A549 (cell line): ENCODE results near the gene ULK4. TPM values are rescaled to one million over a fixed set of nuclear protein-coding genes. Genes with fewer than 3 reads are reported as not detected.

ENCODE experiments used
- ATAC-seq, 2 experiments: fragments of 200-7000 bp in 1 of 2; fragments of >200 bp in 1 of 2; cut with Nextera tagmentation in 1 of 2; cut with Tn5 transposase in 1 of 2; 3 replicates each; pipeline versions ENCODE4 v1.8.0 to v1.9.1; 2018 to 2020; ENCODE audit warnings: mild to moderate bottlenecking in 1 of 2, moderate library complexity in 1 of 2
- CTCF ChIA-PET: fragments of 300-600 bp; sonication (Branson Sonifier 250); formaldehyde crosslinking; extraction: SDS; loops from one replicate; lab custom pipeline; 2021; ENCODE audit warnings: antibody characterized with exemption, inconsistent platforms; lab: Yijun Ruan, JAX
- POLR2A ChIA-PET: fragments of 350-600 bp; formaldehyde crosslinking; extraction: SDS; loops from one replicate; lab custom pipeline; 2021; ENCODE audit warnings: antibody characterized with exemption, inconsistent platforms; lab: Yijun Ruan, JAX
- DNase-seq, 2 experiments: peaks; one replicate each; pipeline versions ENCODE4 v3.0.0 to v3.0.0-alpha.2; 2011 to 2016; ENCODE audit warnings: low read depth in 1 of 2, low spot score in 1 of 2
- FAIRE-seq: peaks from 2 replicates; lab custom pipeline; 2011; peaks lifted over from hg19 to GRCh38; lab: Jason Lieb, UNC
- H3K27ac ChIP-seq, 2 experiments: fragments of >200 bp; sonication (Bioruptor Twin); formaldehyde crosslinking; 3 replicates each; pipeline ENCODE4 v1.5.1; 2016 to 2017
- H3K4me1 ChIP-seq: fragments of >200 bp; sonication (Bioruptor Twin); formaldehyde crosslinking; 3 replicates; pipeline ENCODE4 v1.6.1; 2016
- H3K4me2 ChIP-seq: fragments of >200 bp; sonication (Bioruptor Twin); formaldehyde crosslinking; 3 replicates; pipeline ENCODE4 v1.6.1; 2016
- H3K4me3 ChIP-seq: fragments of >200 bp; sonication (Bioruptor Twin); formaldehyde crosslinking; 3 replicates; pipeline ENCODE4 v1.5.1; 2016
- H3K9me3 ChIP-seq: fragments of >200 bp; sonication (Bioruptor Twin); formaldehyde crosslinking; 3 replicates; pipeline ENCODE4 v1.6.1; 2016
- CBX2 ChIP-seq: fragments of 200-600 bp; sonication (generic); IDR thresholded peaks from 2 replicates; pipeline ENCODE4 v1.6.1; 2016; ENCODE audit warnings: low read depth, mild to moderate bottlenecking, borderline replicate concordance
- CEBPB ChIP-seq, 2 experiments: fragments of >200 bp in 1 of 2; sonication (Bioruptor Twin) in 1 of 2; formaldehyde crosslinking in 1 of 2; IDR thresholded peaks; 2 replicates each; pipeline ENCODE4 v1.6.1; 2012 to 2016
- CHD2 ChIP-seq: fragments of 150-350 bp; IDR thresholded peaks from 2 replicates; pipeline ENCODE4 v1.6.1; 2014; ENCODE audit warnings: low read length; ENCODE audit not compliant: partially characterized antibody
- EP300 ChIP-seq, 2 experiments: fragments of >200 bp; sonication (Bioruptor Twin); formaldehyde crosslinking; IDR thresholded peaks; 2 replicates in 1 of 2; 3 replicates in 1 of 2; pipeline ENCODE4 v1.6.1; 2016 to 2017
- FOSB ChIP-seq: fragments of 250-450 bp; sonication (Bioruptor Pico); IDR thresholded peaks from 2 replicates; pipeline ENCODE4 v1.5.0; 2020; ENCODE audit warnings: mild to moderate bottlenecking, moderate library complexity
- FOSL2 ChIP-seq, 2 experiments: fragments of 450-650 bp in 1 of 2; fragments of >200 bp in 1 of 2; sonication (Bioruptor Twin) in 1 of 2; formaldehyde crosslinking; IDR thresholded peaks; 2 replicates each; pipeline versions ENCODE4 v1.5.0 to v1.6.1; 2016 to 2020; ENCODE audit warnings: mild to moderate bottlenecking in 1 of 2, moderate library complexity in 1 of 2
- FOXS1 ChIP-seq: fragments of 250-450 bp; sonication (Bioruptor Pico); IDR thresholded peaks from 2 replicates; pipeline ENCODE4 v1.5.0; 2020; ENCODE audit warnings: mild to moderate bottlenecking, moderate library complexity
- GATA3 ChIP-seq: IDR thresholded peaks from 2 replicates; pipeline ENCODE4 v1.6.1; 2012; ENCODE audit warnings: borderline replicate concordance
- HEYL ChIP-seq: fragments of 250-450 bp; sonication (Bioruptor Pico); IDR thresholded peaks from 2 replicates; pipeline ENCODE4 v1.8.0; 2021; ENCODE audit warnings: mild to moderate bottlenecking, moderate library complexity
- HMGXB4 ChIP-seq: fragments of 250-450 bp; sonication (Bioruptor Pico); IDR thresholded peaks from 2 replicates; pipeline ENCODE4 v1.5.0; 2021; ENCODE audit warnings: mild to moderate bottlenecking, moderate library complexity, borderline replicate concordance
- HOXA7 ChIP-seq: fragments of 250-450 bp; sonication (Bioruptor Pico); IDR thresholded peaks from 2 replicates; pipeline ENCODE4 v1.5.0; 2020; ENCODE audit warnings: mild to moderate bottlenecking, moderate library complexity
- HOXB13 ChIP-seq: fragments of 250-450 bp; sonication (Bioruptor Pico); IDR thresholded peaks from 2 replicates; pipeline ENCODE4 v1.5.0; 2020; ENCODE audit warnings: low read depth, mild to moderate bottlenecking, moderate library complexity
- HOXB5 ChIP-seq: fragments of 250-450 bp; sonication (Bioruptor Pico); IDR thresholded peaks from 2 replicates; pipeline ENCODE4 v1.5.0; 2020; ENCODE audit warnings: mild to moderate bottlenecking, moderate library complexity
- JUN ChIP-seq, 2 experiments: fragments of >200 bp; sonication (Bioruptor Twin); formaldehyde crosslinking; IDR thresholded peaks; 2 replicates in 1 of 2; 3 replicates in 1 of 2; pipeline ENCODE4 v1.6.1; 2016 to 2017
- JUNB ChIP-seq: fragments of >200 bp; sonication (Bioruptor Twin); formaldehyde crosslinking; IDR thresholded peaks from 2 replicates; pipeline ENCODE4 v1.6.1; 2016
- MAFK ChIP-seq: fragments of 450-650 bp; IDR thresholded peaks from 2 replicates; pipeline ENCODE4 v1.6.1; 2014; ENCODE audit not compliant: partially characterized antibody
- MAX ChIP-seq: IDR thresholded peaks from 2 replicates; pipeline ENCODE4 v1.6.1; 2012
- MYC ChIP-seq: IDR thresholded peaks from 2 replicates; pipeline ENCODE4 v1.6.1; 2012; ENCODE audit warnings: mild to moderate bottlenecking, inconsistent platforms, low read length, improper control_type of control experiment, borderline replicate concordance
- NFE2L2 ChIP-seq: fragments of 150-350 bp; conservative IDR thresholded peaks from 2 replicates; pipeline ENCODE4 v1.6.1; 2014; ENCODE audit warnings: low read length
- NR3C1 ChIP-seq: fragments of >200 bp; sonication (Bioruptor Twin); formaldehyde crosslinking; IDR thresholded peaks from 3 replicates; pipeline ENCODE4 v1.6.1; 2017
- POLR2AphosphoS2 ChIP-seq: conservative IDR thresholded peaks from 2 replicates; pipeline ENCODE4 v1.6.1; 2012; ENCODE audit warnings: low read length, improper control_type of control experiment, inconsistent platforms
- USF2 ChIP-seq: fragments of 450-650 bp; IDR thresholded peaks from 2 replicates; pipeline ENCODE4 v1.6.1; 2014; ENCODE audit warnings: antibody characterized with exemption
- ZNF302 ChIP-seq: fragments of 250-450 bp; sonication (Bioruptor Pico); IDR thresholded peaks from 2 replicates; pipeline ENCODE4 v1.9.0; 2021; ENCODE audit warnings: inconsistent platforms, mild to moderate bottlenecking, moderate library complexity
- WGBS: methylation state at CpG from one replicate; pipeline ENCODE4 v1.1.6; 2017; ENCODE audit errors: missing lambda C conversion rate; 5-methylcytosine and 5-hydroxymethylcytosine counted together
- polyA plus RNA-seq, 4 experiments: library from polyadenylated mRNA; depleted of rRNA in 3 of 4; stranded (reverse); fragments of >200 nt; fragmentation: RNase III in 1 of 4; extraction: RNeasy Plus Mini Kit Qiagen cat#74134 plus additional on column Dnase treatment in 1 of 4; gene quantifications; 2 replicates in 3 of 4; 3 replicates in 1 of 4; pipeline ENCODE4 v1.2.3, GENCODE V29; 2011 to 2017
- TF ChIP-seq, protein P1 (sequence below): fragments of >200 bp; sonication (Bioruptor Twin); formaldehyde crosslinking; IDR thresholded peaks from 2 replicates; pipeline ENCODE4 v1.6.1; 2016
- TF ChIP-seq, protein P2 (sequence below): fragments of >200 bp; sonication (Bioruptor Twin); formaldehyde crosslinking; IDR thresholded peaks from 3 replicates; pipeline ENCODE4 v1.6.1; 2016
- TF ChIP-seq, protein P3 (sequence below): fragments of 200-600 bp; sonication (generic); IDR thresholded peaks from 2 replicates; pipeline ENCODE4 v1.6.1; 2016; ENCODE audit warnings: antibody characterized with exemption, mild to moderate bottlenecking, moderate library complexity

The ULK4 gene
- polyA plus RNA-seq, 2 of the 4 experiments (the other 2 are of a cell fraction), result 4.9 to 7.7 TPM

DNA sequence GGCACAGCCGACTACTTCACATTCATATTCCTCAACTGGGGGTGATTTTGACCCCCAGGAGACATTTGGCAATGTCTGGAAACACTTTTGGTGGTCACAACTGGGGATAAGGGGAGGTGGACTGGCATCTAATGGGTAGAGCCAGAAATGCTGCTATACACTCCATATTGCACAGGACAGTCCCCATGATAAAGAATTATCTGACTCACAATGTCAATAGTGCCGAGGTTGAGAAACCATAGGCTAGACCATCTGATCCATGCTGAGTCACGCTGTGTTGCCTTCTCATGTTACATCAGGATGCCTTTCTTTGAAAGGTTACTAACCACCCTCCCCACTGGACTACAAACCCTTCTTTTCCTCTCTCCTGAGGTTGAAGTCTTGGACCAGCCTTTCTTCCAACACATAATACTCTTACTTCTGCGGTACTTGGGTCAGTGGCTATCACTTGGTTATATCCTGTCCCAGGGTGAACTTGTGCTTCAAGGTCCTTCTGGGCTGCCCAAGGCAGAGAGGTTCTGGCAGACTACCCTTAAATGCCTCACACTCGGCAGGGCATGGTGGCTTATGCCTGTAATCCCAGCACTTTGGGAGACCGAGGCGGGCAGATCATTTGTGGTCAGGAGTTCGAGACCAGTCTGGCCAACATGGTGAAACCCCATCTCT is 693.8 kb downstream of the ULK4 start (continued):
- peak; percentile 79 for TF ChIP-seq MAX
- no peak for TF ChIP-seq CBX2
- peak; percentile 40; the same call in 1 of the 2 replicates for TF ChIP-seq USF2
- 0 out of 2 replicates have a peak, but pooled peaks have one; percentile 34 for TF ChIP-seq HEYL (CRISPR knock-in tag)
- TF ChIP-seq EP300 (IDR thresholded peaks at IDR 0.05), result peak; percentile 76 to 80; a peak in 3 of 5 replicates
- TF ChIP-seq, protein P1, sequence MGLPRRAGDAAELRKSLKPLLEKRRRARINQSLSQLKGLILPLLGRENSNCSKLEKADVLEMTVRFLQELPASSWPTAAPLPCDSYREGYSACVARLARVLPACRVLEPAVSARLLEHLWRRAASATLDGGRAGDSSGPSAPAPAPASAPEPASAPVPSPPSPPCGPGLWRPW, result peak; percentile 87
- peak; percentile 74; the same call in 1 of the 2 replicates for TF ChIP-seq GATA3
- peak; percentile 98 for TF ChIP-seq MAFK

DNA sequence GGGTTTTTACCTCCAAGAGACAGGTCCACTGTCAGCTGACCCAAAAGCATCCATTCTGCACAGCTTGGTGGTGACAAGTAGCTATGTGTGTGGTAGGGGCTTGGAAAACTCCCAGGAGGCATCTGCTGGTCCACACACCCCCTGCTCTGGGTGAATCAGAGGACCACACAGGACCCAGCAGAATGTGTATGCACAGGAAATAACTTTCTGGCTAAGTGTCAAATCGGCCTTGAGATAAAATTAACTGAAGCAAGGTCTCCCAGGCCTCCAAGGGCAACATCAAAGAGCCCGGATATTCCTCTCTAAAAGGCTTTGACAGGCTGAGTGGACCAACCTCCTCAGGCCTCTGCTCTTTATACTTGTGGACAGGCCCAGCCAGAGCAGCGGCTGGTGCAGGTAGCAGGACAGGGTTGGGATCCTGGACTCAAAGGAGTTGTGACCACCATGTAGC is 696.1 kb downstream of the ULK4 start:
- FAIRE-seq (no peak), ATAC-seq (peak; percentile 13 to 33; a peak in 2 of 6 replicates)
- H3K4me2 ChIP-seq, result peak overlapping the region; percentile 48
- no peak for TF ChIP-seq CEBPB (IDR thresholded peaks at IDR 0.05)
- TF ChIP-seq HOXB13, result no peak
- TF ChIP-seq FOSB (CRISPR knock-in tag), result no peak
- peak; percentile 44; the same call in 1 of the 2 replicates for TF ChIP-seq FOSL2 (IDR thresholded peaks at IDR 0.05)
- TF ChIP-seq FOSL2 (CRISPR knock-in tag; IDR thresholded peaks at IDR 0.05), result no peak
- TF ChIP-seq POLR2AphosphoS2, result no peak
- TF ChIP-seq, protein P2, sequence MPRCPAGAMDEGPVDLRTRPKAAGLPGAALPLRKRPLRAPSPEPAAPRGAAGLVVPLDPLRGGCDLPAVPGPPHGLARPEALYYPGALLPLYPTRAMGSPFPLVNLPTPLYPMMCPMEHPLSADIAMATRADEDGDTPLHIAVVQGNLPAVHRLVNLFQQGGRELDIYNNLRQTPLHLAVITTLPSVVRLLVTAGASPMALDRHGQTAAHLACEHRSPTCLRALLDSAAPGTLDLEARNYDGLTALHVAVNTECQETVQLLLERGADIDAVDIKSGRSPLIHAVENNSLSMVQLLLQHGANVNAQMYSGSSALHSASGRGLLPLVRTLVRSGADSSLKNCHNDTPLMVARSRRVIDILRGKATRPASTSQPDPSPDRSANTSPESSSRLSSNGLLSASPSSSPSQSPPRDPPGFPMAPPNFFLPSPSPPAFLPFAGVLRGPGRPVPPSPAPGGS, result peak; percentile 29; the same call in 1 of the 3 replicates
- TF ChIP-seq, protein P3, sequence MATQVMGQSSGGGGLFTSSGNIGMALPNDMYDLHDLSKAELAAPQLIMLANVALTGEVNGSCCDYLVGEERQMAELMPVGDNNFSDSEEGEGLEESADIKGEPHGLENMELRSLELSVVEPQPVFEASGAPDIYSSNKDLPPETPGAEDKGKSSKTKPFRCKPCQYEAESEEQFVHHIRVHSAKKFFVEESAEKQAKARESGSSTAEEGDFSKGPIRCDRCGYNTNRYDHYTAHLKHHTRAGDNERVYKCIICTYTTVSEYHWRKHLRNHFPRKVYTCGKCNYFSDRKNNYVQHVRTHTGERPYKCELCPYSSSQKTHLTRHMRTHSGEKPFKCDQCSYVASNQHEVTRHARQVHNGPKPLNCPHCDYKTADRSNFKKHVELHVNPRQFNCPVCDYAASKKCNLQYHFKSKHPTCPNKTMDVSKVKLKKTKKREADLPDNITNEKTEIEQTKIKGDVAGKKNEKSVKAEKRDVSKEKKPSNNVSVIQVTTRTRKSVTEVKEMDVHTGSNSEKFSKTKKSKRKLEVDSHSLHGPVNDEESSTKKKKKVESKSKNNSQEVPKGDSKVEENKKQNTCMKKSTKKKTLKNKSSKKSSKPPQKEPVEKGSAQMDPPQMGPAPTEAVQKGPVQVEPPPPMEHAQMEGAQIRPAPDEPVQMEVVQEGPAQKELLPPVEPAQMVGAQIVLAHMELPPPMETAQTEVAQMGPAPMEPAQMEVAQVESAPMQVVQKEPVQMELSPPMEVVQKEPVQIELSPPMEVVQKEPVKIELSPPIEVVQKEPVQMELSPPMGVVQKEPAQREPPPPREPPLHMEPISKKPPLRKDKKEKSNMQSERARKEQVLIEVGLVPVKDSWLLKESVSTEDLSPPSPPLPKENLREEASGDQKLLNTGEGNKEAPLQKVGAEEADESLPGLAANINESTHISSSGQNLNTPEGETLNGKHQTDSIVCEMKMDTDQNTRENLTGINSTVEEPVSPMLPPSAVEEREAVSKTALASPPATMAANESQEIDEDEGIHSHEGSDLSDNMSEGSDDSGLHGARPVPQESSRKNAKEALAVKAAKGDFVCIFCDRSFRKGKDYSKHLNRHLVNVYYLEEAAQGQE, result no peak
- peak; percentile 40 to 44; a peak in 2 of 5 replicates for TF ChIP-seq EP300 (IDR thresholded peaks at IDR 0.05)
- no peak for TF ChIP-seq NFE2L2
- no peak for TF ChIP-seq CHD2
- TF ChIP-seq CBX2, result no peak
- no peak for TF ChIP-seq MAX
- no peak for TF ChIP-seq FOXS1 (CRISPR knock-in tag)
- no peak for TF ChIP-seq HOXB5
- no peak for TF ChIP-seq HOXA7
- TF ChIP-seq GATA3, result no peak; the same call in 1 of the 2 replicates
- no peak for TF ChIP-seq NR3C1
- no peak for TF ChIP-seq USF2
- peak in 1 of 2 experiments; percentile 31; a peak in 1 of 5 replicates for TF ChIP-seq JUN (IDR thresholded peaks at IDR 0.05)
- TF ChIP-seq JUNB, result peak; percentile 73
- TF ChIP-seq ZNF302 (CRISPR knock-in tag), result no peak
- TF ChIP-seq MYC, result no peak
- no peak for TF ChIP-seq HMGXB4 (CRISPR knock-in tag)

More for the DNA sequence above, 696.1 kb downstream of the ULK4 start:
- 43% methylated on average over 2 of the region's 3 CpGs for WGBS
- Histone ChIP-seq H3K9me3 (no peaks in the 10 kb centered on the region; the same call in 2 of the 3 replicates), H3K4me1 (peaks cover 42% of the 10 kb centered on the region), H3K27ac (peak overlapping the region; percentile 80 to 97), H3K4me3 (no peak overlapping the region)
- DNase-seq, result peak in 1 of 2 experiments; percentile 31
- CTCF ChIA-PET, result interaction anchor here (0.8 to 2.0 kb wide), 4 partner anchors 8 to 449 kb away, joined by 3 to 6 read pairs (median 4); no protein-coding TSS in a partner anchor
- POLR2A ChIA-PET, result no interaction called here
